HFF-Myc (cell line): ENCODE results near the gene CSHL1.
"Not testable (repeated sequence)": the region's sequence is repeated elsewhere in the genome, so short reads cannot be mapped to it uniquely, and the experiment has no call there.

Source experiments
- DNase-seq: peaks from one replicate; pipeline ENCODE4 v3.0.0-alpha.2; 2011; ENCODE audit warnings: low read depth; ENCODE audit errors: extremely low read depth
- H3K4me3 ChIP-seq: replicated peaks from 2 replicates; pipeline ENCODE4 v1.5.1; 2011; ENCODE audit warnings: low read depth, mild to moderate bottlenecking, control low read depth, low read length
- TF ChIP-seq, protein P1 (sequence below): IDR thresholded peaks from 2 replicates; pipeline ENCODE4 v1.5.1; 2012; ENCODE audit warnings: mild to moderate bottlenecking, low read depth, low read length, control low read depth; ENCODE audit errors: missing control alignments

Gene CSHL1

DNA sequence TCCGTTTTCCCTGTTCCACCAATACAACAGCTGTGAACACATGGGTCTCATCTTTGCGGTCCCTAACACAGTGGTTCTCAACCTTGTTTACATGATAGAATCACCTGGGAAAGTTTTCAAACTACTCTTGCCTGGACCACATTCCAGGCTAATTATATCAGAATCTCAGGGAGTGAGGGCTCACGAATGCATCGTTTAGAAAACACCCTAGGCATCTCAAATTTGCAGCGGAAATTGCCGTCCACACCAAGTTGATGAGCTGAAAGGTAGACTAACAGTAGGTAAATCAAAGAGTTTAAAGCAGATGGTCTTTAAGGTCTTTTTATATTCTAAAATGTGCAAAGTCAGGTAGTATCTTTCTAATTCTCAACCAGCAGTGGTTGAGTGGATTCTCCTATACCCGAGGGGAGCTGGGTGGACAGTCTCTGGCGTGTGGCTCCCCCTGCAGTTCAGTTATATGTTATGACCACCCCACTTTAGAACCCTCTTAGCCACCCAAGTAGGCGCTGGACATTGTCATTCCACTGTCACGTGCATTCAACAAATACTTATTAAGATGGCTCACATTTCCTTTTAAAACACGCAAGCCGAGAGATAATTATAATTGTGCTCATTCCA lies 3.8 kb downstream of the CSHL1 start:
- H3K4me3 ChIP-seq, DNase-seq: not testable (repeated sequence)
- TF ChIP-seq, protein P1, sequence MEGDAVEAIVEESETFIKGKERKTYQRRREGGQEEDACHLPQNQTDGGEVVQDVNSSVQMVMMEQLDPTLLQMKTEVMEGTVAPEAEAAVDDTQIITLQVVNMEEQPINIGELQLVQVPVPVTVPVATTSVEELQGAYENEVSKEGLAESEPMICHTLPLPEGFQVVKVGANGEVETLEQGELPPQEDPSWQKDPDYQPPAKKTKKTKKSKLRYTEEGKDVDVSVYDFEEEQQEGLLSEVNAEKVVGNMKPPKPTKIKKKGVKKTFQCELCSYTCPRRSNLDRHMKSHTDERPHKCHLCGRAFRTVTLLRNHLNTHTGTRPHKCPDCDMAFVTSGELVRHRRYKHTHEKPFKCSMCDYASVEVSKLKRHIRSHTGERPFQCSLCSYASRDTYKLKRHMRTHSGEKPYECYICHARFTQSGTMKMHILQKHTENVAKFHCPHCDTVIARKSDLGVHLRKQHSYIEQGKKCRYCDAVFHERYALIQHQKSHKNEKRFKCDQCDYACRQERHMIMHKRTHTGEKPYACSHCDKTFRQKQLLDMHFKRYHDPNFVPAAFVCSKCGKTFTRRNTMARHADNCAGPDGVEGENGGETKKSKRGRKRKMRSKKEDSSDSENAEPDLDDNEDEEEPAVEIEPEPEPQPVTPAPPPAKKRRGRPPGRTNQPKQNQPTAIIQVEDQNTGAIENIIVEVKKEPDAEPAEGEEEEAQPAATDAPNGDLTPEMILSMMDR: peak; percentile 27

DNA sequence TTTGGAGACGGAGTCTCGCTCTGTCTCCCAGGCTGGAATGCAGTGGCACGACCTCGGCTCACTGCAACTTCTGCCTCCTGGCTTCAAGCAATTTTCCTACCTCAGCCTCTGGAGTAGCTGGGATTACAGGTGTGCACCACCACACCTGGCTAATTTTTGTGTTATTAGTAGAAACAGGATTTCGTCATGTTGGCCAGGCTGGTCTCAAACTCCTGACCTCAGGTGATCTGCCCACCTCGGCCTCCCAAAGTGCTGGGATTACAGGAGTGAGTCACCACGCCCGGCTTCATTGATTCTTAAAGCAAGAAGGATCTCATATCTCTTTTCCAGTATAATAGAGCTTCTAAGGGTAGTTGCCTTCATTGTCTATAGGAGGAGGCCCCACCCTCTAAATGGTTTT lies 6.3 kb downstream of the CSHL1 start:
- DNase-seq, H3K4me3 ChIP-seq: not testable (repeated sequence)

DNA sequence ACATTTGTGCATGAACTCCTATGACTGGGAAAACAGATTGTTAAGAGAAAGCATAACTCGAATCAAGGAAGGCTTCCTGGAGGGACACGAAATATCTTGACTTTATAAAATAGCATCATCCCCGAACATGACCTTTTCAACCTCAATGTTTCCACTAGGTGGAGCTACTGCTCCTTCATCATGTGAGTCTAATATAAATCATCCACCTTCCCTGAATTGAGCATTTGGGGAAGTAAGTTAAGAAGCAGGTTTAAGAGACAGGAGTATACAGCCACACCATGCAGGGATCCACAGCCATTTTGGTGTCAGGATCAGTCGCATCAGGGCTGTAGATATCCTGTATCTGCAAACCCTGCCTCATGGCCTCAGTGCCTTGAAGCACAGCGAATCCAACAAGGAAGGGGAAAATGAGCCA lies 7.3 kb downstream of the CSHL1 start:
- not testable (repeated sequence) for H3K4me3 ChIP-seq, DNase-seq
- TF ChIP-seq, protein P1: peak; percentile 22

DNA sequence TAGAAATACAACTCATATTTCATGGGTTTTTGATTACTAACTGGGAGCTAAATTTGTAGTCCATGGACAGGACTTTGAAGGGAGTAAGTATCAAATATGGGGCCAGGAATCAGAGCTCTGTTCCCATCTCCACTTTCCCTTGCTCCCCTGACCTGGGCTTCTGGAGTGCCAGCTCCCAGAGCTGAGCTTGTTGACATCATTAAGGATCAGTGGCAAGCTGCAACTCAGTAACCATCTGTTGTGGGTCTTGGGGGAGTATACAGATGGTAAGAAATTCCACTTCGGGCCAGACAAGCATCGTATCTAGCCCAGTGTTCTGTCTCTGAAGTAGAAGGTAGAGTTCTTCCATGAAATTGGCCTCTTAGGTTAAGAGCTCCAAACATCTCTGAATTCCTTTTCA lies 9.1 kb downstream of the CSHL1 start:
- not testable (repeated sequence) for DNase-seq, H3K4me3 ChIP-seq

DNA sequence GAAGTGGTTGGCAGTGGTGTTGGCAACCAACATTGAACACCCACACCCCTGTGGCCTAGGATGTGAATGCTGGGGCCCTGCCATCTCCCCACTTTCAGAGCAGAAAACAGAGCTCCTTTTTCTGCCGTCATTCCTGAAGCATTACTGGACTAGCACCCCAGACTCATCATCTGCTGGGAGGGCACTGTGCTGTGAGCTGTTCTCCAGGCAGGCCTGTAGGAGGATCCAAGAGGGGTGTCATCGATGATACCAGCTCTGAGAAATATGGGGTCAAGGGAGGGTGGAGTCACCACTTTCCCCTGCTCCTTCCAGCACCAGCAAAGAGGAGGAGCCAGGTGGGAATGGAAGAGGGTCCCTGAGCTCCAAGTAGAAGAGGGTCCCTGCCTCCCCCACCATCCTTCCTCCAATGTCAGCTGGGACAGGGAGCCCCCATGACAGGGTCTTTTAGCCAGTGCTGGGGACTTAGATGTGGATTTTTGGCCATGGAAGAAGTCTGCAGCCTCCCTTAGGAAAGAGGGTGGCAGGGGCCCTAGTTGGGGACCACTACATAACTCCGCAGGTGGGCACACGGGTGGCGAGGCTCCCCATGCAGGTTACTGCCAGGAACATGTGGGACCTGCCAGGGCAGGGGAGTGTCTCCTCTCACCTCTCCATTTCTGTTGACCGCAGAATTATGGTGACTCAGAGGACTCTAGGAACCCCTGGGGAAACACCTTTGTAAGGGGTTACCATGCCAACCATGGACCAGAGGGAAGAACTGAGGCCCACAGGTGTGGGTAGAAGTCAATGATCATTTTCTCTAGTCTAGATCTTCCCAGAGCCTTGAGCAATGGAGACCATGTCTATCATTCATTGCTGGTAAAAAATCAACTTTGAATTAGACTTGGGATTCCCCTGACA lies 11.9 kb downstream of the CSHL1 start:
- not testable (repeated sequence) for DNase-seq, H3K4me3 ChIP-seq

DNA sequence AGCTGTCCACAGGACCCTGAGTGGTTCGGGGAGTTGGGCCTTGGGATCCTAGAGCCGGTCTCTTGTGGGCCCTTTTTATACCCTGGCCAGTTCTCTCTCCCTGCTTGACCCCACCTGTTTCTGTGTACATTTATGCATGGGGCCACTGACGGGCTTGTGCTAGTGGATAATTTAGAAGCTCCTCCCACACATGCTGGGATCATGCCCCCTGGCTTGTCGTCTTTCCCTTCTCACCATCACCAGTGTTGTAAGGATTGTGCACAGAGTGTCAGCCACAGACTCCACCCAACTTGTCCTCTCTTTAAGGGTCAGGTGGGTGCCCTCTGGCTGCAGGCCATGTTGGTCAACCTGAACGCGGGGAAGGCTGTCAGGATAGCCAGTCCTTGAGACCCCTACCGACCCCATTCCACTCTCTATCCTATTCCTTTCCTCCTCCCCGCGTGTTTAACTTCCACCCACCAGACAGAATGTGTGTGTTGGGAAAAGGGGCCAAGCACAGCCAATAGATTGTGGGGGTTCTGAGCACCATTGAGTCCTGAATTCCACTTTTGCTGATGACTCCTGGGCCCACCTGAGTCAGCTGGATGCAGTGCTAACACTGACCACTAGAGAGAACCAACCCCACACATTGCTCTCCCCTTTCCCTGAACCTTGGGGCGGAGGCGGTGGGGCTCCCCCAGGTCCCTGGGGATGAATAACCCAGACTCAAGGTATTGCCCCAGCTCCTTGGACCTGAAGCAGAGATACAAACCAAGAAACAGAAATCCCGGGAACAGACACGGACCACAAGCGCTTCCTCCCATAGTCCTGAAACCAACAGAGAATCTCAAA lies 14.3 kb downstream of the CSHL1 start, which contains the start of gene CSH1:
CSH1 (minus strand) TSS at position 51 of the 831 bp plus-strand sequence. CDS start 63 bp downstream, outside the sequence.
- not testable (repeated sequence) for H3K4me3 ChIP-seq, DNase-seq

DNA sequence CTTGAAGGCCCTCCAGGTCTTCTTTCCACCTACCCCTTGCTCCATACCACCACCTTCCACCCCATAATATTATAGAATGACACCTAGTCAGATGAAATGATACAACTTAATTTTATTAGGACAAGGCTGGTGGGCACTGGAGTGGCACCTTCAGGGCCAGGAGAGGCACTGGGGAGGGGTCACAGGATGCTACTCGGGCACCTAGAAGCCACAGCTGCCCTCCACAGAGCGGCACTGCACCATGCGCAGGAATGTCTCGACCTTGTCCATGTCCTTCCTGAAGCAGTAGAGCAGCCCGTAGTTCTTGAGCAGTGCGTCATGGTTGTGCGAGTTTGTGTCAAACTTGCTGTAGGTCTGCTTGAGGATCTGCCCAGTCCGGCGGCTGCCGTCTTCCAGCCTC lies 16.2 kb downstream of the CSHL1 start:
- not testable (repeated sequence) for H3K4me3 ChIP-seq, DNase-seq

DNA sequence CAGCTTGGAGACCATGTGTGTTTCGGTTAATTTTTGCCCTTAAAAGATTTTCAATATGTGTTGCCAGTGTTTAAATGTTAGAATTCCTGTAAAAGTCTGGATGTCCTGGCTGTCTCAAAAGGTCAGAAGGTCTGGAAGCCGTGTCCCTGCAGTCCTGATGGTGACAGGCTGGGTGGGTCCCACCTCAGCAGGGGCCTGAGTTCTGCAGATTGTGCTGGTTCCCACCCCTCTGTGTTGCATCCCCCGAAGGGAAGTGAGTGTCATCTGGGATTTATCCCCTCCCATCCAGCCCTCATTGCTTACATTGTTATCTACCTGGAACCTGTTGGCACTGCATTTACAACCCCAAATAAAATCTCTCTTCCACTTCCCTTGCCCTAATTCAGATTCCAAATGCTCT lies 17.0 kb downstream of the CSHL1 start:
- not testable (repeated sequence) for DNase-seq

DNA sequence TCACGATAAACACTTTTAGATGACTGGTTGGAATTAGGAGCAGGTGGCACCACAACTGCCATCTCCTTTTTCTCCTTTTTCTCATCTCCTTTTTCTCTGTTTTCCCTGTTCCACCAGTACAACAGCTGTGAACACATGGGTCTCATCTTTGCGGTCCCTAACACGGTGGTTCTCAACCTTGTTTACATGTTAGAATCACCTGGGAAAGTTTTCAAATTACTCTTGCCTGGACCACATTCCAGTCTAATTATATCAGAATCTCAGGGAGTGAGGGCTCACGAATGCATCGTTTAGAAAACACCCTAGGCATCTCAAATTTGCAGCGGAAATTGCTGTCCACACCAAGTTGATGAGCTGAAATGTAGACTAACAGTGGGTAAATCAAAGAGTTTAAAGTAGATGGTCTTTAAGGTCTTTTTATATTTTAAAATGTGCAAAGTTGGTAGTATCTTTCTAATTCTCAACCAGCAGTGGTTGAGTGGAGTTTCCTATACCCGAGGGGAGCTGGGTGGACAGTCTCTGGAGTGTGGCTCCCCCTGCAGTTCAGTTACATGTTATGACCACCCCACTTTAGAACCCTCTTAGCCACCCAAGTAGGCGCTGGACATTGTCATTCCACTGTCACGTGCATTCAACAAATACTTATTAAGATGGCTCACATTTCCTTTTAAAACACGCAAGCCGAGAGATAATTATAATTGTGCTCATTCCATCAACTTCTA lies 18.6 kb downstream of the CSHL1 start:
- H3K4me3 ChIP-seq, DNase-seq: not testable (repeated sequence)

More for the DNA sequence above, 17.0 kb downstream of the CSHL1 start:
- not testable (repeated sequence) for H3K4me3 ChIP-seq
